ENCODE data around the gene PLA2G6. TPM values are rescaled to one million over a fixed set of nuclear protein-coding genes. Genes with fewer than 3 reads are reported as not detected.

PLA2G6 gene
- polyA plus RNA-seq, 2 of the 4 experiments (the other 2 are of a cell fraction): 7.4 to 7.6 TPM

DNA sequence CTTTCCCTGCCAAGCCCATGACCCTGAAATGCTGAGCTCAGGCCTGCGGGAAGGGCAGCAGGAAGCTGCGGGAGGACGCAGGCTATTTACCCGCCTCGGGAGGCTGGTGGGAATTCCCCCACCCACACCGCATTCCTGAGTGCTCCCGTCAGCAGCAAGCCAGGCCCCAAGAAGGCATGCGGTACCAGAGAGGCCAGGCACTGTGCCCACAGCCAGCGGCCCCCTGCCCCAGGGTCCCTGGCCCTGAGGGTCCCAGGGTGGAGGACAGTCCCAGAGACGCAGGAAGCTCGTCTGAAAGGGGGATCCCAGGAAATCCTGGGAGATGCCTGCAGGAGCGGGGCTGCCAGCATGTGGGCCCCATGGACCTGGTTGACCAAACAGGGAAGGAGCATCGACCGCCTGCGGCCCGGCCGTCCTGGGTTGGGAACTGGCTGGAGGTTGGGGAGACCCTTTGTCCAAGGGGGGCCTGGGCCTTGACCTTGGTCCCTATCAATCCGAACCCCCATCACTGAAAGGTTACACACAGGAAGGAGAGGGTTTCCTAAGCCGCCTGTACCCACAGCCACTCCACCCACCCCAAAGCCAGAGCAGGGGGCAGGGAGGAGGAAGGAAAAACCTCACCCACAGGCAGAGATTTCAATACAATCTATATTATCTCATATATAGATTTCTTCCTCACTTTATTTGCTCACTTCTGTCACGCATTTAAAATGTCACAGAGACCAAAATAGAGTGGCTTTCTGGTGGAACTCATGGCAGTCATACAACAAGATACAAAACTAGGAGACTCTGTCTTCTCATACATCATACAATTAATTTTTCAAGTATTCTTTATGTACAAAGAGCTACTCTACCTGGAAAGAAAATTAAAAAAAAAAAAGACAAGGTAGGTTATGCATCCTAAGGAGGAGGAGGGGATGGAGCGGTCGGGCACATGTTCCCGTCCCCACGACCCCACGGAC, 37.3 kb upstream of the PLA2G6 start (continued):
- no peak for TF ChIP-seq EHMT2 (IDR thresholded peaks at IDR 0.05; ENCODE audit: low read depth)
- TF ChIP-seq, protein P1, sequence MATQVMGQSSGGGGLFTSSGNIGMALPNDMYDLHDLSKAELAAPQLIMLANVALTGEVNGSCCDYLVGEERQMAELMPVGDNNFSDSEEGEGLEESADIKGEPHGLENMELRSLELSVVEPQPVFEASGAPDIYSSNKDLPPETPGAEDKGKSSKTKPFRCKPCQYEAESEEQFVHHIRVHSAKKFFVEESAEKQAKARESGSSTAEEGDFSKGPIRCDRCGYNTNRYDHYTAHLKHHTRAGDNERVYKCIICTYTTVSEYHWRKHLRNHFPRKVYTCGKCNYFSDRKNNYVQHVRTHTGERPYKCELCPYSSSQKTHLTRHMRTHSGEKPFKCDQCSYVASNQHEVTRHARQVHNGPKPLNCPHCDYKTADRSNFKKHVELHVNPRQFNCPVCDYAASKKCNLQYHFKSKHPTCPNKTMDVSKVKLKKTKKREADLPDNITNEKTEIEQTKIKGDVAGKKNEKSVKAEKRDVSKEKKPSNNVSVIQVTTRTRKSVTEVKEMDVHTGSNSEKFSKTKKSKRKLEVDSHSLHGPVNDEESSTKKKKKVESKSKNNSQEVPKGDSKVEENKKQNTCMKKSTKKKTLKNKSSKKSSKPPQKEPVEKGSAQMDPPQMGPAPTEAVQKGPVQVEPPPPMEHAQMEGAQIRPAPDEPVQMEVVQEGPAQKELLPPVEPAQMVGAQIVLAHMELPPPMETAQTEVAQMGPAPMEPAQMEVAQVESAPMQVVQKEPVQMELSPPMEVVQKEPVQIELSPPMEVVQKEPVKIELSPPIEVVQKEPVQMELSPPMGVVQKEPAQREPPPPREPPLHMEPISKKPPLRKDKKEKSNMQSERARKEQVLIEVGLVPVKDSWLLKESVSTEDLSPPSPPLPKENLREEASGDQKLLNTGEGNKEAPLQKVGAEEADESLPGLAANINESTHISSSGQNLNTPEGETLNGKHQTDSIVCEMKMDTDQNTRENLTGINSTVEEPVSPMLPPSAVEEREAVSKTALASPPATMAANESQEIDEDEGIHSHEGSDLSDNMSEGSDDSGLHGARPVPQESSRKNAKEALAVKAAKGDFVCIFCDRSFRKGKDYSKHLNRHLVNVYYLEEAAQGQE (IDR thresholded peaks at IDR 0.05): no peak
- peak; percentile 88 for TF ChIP-seq TFCP2L1 (CRISPR knock-in tag; IDR thresholded peaks at IDR 0.05)
- no peak for TF ChIP-seq CBX8 (IDR thresholded peaks at IDR 0.05)
- no peak for TF ChIP-seq ESRRA (IDR thresholded peaks at IDR 0.05; ENCODE audit: borderline replicate concordance, low read length)
- TF ChIP-seq MAX (IDR thresholded peaks at IDR 0.05): peak; percentile 92
- TF ChIP-seq, protein P2, sequence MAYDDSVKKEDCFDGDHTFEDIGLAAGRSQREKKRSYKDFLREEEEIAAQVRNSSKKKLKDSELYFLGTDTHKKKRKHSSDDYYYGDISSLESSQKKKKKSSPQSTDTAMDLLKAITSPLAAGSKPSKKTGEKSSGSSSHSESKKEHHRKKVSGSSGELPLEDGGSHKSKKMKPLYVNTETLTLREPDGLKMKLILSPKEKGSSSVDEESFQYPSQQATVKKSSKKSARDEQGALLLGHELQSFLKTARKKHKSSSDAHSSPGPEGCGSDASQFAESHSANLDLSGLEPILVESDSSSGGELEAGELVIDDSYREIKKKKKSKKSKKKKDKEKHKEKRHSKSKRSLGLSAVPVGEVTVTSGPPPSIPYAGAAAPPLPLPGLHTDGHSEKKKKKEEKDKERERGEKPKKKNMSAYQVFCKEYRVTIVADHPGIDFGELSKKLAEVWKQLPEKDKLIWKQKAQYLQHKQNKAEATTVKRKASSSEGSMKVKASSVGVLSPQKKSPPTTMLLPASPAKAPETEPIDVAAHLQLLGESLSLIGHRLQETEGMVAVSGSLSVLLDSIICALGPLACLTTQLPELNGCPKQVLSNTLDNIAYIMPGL (CRISPR knock-in tag; IDR thresholded peaks at IDR 0.05; ENCODE audit: borderline replicate concordance): no peak
- no peak for TF ChIP-seq CHD4 (IDR thresholded peaks at IDR 0.05; ENCODE audit: borderline replicate concordance)
- TF ChIP-seq FOXS1 (CRISPR knock-in tag; IDR thresholded peaks at IDR 0.05): peak; percentile 81; the same call in 1 of the 2 replicates
- no peak for TF ChIP-seq RCOR1 (IDR thresholded peaks at IDR 0.05; ENCODE audit: low read depth, low read length)
- TF ChIP-seq, protein P3, sequence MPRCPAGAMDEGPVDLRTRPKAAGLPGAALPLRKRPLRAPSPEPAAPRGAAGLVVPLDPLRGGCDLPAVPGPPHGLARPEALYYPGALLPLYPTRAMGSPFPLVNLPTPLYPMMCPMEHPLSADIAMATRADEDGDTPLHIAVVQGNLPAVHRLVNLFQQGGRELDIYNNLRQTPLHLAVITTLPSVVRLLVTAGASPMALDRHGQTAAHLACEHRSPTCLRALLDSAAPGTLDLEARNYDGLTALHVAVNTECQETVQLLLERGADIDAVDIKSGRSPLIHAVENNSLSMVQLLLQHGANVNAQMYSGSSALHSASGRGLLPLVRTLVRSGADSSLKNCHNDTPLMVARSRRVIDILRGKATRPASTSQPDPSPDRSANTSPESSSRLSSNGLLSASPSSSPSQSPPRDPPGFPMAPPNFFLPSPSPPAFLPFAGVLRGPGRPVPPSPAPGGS (IDR thresholded peaks at IDR 0.05): peak; percentile 65; the same call in 1 of the 3 replicates
- TF ChIP-seq CTCF (IDR thresholded peaks at IDR 0.05): no peak
- peak in 1 of 2 experiments; percentile 26; a peak in 1 of 5 replicates for TF ChIP-seq JUN (IDR thresholded peaks at IDR 0.05)
- TF ChIP-seq ATOH8 (CRISPR knock-in tag; IDR thresholded peaks at IDR 0.05; ENCODE audit: low read depth): peak; percentile 82
- TF ChIP-seq BHLHE40 (IDR thresholded peaks at IDR 0.05; ENCODE audit: low read depth, low read length): no peak
- no peak for TF ChIP-seq HDAC2 (IDR thresholded peaks at IDR 0.05)
- TF ChIP-seq SMC3 (IDR thresholded peaks at IDR 0.05): 0 out of 3 replicates have a peak, but pooled peaks have one; percentile 8
- no peak for TF ChIP-seq NPAS2 (CRISPR knock-in tag; IDR thresholded peaks at IDR 0.05; ENCODE audit: borderline replicate concordance)
- no peak for TF ChIP-seq RNF2 (IDR thresholded peaks at IDR 0.05; ENCODE audit: borderline replicate concordance, low read depth)
- peak; percentile 41; the same call in 1 of the 2 replicates for TF ChIP-seq GATA3 (IDR thresholded peaks at IDR 0.05; ENCODE audit: borderline replicate concordance)
- TF ChIP-seq, protein P4, sequence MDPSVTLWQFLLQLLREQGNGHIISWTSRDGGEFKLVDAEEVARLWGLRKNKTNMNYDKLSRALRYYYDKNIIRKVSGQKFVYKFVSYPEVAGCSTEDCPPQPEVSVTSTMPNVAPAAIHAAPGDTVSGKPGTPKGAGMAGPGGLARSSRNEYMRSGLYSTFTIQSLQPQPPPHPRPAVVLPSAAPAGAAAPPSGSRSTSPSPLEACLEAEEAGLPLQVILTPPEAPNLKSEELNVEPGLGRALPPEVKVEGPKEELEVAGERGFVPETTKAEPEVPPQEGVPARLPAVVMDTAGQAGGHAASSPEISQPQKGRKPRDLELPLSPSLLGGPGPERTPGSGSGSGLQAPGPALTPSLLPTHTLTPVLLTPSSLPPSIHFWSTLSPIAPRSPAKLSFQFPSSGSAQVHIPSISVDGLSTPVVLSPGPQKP (IDR thresholded peaks at IDR 0.05; ENCODE audit: low read depth, low read length): no peak
- TF ChIP-seq EP300 (IDR thresholded peaks at IDR 0.05): peak in 1 of 2 experiments; percentile 54; a peak in 1 of 5 replicates
- TF ChIP-seq MAZ (IDR thresholded peaks at IDR 0.05; ENCODE audit: borderline replicate concordance, low read depth, low read length): no peak
- TF ChIP-seq RARB (CRISPR knock-in tag; IDR thresholded peaks at IDR 0.05): no peak
- TF ChIP-seq FOSL2 (IDR thresholded peaks at IDR 0.05): no peak
- peak; percentile 80 for TF ChIP-seq FOSL2 (CRISPR knock-in tag; IDR thresholded peaks at IDR 0.05)
- TF ChIP-seq, protein P5, sequence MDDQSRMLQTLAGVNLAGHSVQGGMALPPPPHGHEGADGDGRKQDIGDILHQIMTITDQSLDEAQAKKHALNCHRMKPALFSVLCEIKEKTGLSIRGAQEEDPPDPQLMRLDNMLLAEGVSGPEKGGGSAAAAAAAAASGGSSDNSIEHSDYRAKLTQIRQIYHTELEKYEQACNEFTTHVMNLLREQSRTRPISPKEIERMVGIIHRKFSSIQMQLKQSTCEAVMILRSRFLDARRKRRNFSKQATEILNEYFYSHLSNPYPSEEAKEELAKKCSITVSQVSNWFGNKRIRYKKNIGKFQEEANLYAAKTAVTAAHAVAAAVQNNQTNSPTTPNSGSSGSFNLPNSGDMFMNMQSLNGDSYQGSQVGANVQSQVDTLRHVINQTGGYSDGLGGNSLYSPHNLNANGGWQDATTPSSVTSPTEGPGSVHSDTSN (IDR thresholded peaks at IDR 0.05): no peak
- 0 out of 2 replicates have a peak, but pooled peaks have one; percentile 61 for TF ChIP-seq HOXA7 (CRISPR knock-in tag; IDR thresholded peaks at IDR 0.05)
